ENCODE data around the gene NDST4. TPM values are rescaled to one million over a fixed set of nuclear protein-coding genes. Genes with fewer than 3 reads are reported as not detected.

Gene NDST4
- total RNA-seq, 3 donors from 2014 or later (not counting 1 experiment from before 2014, with no cell fraction given), result not detected

DNA sequence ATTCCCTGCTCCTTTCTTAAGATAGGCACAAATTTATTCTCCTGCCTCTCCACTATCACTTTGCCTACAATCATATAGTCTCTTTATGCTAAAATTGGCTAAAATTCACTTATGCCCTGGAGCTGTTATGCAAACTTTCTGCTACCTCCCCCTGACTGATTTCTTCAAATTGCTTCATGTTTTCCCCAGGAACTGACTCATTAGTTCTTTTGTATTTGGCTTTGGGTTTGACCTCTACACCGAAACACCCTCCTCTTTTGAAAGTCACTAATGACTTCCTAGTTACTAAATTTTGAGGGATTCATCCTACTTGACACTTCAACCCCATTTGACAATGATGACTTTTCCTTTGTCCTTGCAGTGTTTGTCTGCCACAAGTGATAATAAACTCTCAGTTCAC is 222.6 kb downstream of the NDST4 start:
- DNase-seq (no peak), ATAC-seq (no peak)
- Histone ChIP-seq H3K36me3 (ENCODE audit: control insufficient read depth, insufficient read depth, low read length) (no peaks in the 10 kb centered on the region), H3K4me1 (ENCODE audit: control insufficient read depth, insufficient read depth, low read length) (no peaks in the 10 kb centered on the region), H3K9me3 (ENCODE audit: control insufficient read depth, insufficient read depth, low read length) (no peaks in the 10 kb centered on the region), H3K27me3 (ENCODE audit: control insufficient read depth, insufficient read depth, low read length) (no peaks in the 10 kb centered on the region), H3K4me3 (ENCODE audit: low read length) (no peak overlapping the region), H3K27ac (ENCODE audit: low read length) (no peak overlapping the region)
- Mint-ChIP-seq H3K4me1 (no peaks in the 10 kb centered on the region), H3K4me3 (no peak overlapping the region), H3K27me3 (ENCODE audit: low read depth in 2 of 2) (no peaks in the 10 kb centered on the region), H3K36me3 (peaks cover 6% of the 10 kb centered on the region), H3K9me3 (peaks cover 14 to 18% of the 10 kb centered on the region in 2 donors), H3K27ac (no peak overlapping the region)
- TF ChIP-seq, protein P1, sequence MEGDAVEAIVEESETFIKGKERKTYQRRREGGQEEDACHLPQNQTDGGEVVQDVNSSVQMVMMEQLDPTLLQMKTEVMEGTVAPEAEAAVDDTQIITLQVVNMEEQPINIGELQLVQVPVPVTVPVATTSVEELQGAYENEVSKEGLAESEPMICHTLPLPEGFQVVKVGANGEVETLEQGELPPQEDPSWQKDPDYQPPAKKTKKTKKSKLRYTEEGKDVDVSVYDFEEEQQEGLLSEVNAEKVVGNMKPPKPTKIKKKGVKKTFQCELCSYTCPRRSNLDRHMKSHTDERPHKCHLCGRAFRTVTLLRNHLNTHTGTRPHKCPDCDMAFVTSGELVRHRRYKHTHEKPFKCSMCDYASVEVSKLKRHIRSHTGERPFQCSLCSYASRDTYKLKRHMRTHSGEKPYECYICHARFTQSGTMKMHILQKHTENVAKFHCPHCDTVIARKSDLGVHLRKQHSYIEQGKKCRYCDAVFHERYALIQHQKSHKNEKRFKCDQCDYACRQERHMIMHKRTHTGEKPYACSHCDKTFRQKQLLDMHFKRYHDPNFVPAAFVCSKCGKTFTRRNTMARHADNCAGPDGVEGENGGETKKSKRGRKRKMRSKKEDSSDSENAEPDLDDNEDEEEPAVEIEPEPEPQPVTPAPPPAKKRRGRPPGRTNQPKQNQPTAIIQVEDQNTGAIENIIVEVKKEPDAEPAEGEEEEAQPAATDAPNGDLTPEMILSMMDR (IDR thresholded peaks at IDR 0.05), result no peak
- intact Hi-C loops (cut with micrococcal nuclease), result no loop called here
- WGBS (ENCODE audit: insufficient coverage), result 63% methylated on average over 1 of the region's 1 CpG

DNA sequence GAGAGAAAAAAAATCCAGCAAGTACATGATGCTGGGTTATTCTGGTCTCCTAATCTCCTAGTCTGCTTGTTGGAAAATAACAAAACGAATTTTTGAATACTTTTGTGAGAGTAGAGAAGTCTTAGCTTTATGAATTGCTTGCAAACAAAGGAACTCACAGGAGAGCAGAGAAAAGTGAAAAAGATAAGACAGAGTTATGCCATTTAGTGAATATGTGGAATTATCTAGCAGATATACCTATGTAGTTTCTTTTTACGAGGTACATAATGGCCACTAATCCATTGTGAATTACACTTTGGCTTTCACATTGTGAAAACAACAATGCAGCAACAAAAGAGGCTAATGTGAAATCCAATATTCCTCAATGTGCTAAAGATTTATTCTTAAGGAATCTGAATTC is 226.7 kb downstream of the NDST4 start:
- H3K36me3 ChIP-seq (ENCODE audit: control insufficient read depth, insufficient read depth, low read length), result no peaks in the 10 kb centered on the region
- 47% methylated on average over 2 of the region's 2 CpGs for WGBS (ENCODE audit: insufficient coverage)
- H3K9me3 Mint-ChIP-seq, result peaks cover 8 to 14% of the 10 kb centered on the region in 2 donors
- H3K4me3 ChIP-seq (ENCODE audit: low read length), result no peak overlapping the region
- no peaks in the 10 kb centered on the region for H3K4me1 Mint-ChIP-seq
- no peak overlapping the region for H3K27ac Mint-ChIP-seq
- H3K27me3 ChIP-seq (ENCODE audit: control insufficient read depth, insufficient read depth, low read length), result no peaks in the 10 kb centered on the region
- intact Hi-C loops (cut with micrococcal nuclease), result no loop called here
- TF ChIP-seq, protein P1 (IDR thresholded peaks at IDR 0.05), result no peak
- no peak overlapping the region for H3K4me3 Mint-ChIP-seq
- no peaks in the 10 kb centered on the region for H3K4me1 ChIP-seq (ENCODE audit: control insufficient read depth, insufficient read depth, low read length)
- no peaks in the 10 kb centered on the region for H3K27me3 Mint-ChIP-seq (ENCODE audit: low read depth in 2 of 2)
- no peaks in the 10 kb centered on the region for H3K36me3 Mint-ChIP-seq
- H3K9me3 ChIP-seq (ENCODE audit: control insufficient read depth, insufficient read depth, low read length), result no peaks in the 10 kb centered on the region
- H3K27ac ChIP-seq (ENCODE audit: low read length), result no peak overlapping the region
- DNase-seq (no peak), ATAC-seq (no peak)

DNA sequence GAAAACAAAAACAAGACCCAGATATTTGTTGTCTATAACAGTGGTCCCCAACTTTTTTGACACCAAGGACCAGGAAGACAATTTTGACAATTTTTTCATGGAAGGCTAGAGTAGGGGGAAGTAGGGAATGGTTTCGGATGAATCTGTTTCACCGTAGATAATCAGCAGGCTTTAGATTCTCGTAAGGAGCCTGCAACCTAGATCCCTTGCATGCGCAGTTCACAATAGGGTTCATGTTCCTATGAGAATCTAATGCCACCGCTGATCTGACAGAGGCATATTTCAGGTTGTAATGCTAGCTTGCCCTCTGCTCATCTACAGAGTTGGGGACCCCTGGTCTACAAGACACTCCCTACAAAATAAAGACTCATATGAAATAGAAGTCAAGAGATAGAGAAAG is 229.8 kb downstream of the NDST4 start:
- ATAC-seq, result no peak
- no peaks in the 10 kb centered on the region for H3K9me3 ChIP-seq (ENCODE audit: control insufficient read depth, insufficient read depth, low read length)
- no peaks in the 10 kb centered on the region for H3K36me3 Mint-ChIP-seq
- H3K27ac Mint-ChIP-seq, result no peak overlapping the region
- H3K4me3 ChIP-seq (ENCODE audit: low read length), result no peak overlapping the region
- intact Hi-C loops (cut with micrococcal nuclease), result no loop called here
- no peak overlapping the region for H3K27ac ChIP-seq (ENCODE audit: low read length)
- no peaks in the 10 kb centered on the region for H3K4me1 ChIP-seq (ENCODE audit: control insufficient read depth, insufficient read depth, low read length)
- H3K4me3 Mint-ChIP-seq, result no peak overlapping the region
- no peak for DNase-seq
- H3K4me1 Mint-ChIP-seq, result no peaks in the 10 kb centered on the region
- peaks cover 8 to 10% of the 10 kb centered on the region in 2 donors for H3K9me3 Mint-ChIP-seq
- H3K27me3 Mint-ChIP-seq (ENCODE audit: low read depth in 2 of 2), result no peaks in the 10 kb centered on the region
- H3K36me3 ChIP-seq (ENCODE audit: control insufficient read depth, insufficient read depth, low read length), result no peaks in the 10 kb centered on the region
- TF ChIP-seq, protein P1 (IDR thresholded peaks at IDR 0.05), result no peak
- WGBS (ENCODE audit: insufficient coverage), result 93% methylated on average over 5 of the region's 5 CpGs
- H3K27me3 ChIP-seq (ENCODE audit: control insufficient read depth, insufficient read depth, low read length), result no peaks in the 10 kb centered on the region

DNA sequence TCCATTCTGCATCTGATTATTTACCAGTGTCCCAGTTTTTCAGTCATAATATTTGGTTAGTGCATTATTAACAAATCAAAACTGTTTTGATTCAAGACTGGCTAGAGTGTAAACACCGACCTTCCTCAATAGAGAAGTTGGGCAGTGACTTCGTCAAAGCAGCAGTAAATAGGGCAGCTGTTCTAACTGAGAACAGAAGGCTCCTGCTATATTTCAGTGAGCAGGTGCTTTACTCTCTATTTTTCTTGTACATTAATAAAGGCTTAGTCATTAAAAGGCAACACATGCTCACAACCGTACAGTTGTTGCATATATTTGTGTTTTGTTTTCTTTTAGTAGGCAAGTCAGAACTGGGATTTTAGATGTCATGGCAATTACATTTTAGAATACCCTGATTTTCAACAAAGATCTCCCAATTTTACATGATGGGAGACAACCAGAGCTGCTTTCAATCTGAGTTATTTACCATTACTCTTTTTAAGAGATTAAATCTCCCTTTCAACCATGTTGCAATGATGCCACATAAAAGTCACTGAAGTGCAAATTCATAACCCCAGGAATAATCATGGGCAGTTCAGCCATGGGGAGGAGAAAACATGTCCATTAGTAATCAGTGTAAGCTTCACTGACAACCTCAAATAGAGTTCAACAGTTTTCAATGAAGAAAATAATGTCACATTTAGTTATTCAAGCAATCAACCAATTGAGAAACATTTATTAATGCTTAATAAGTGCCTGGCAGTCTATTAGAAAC is 233.3 kb downstream of the NDST4 start:
- H3K9me3 Mint-ChIP-seq, result peaks cover 8 to 10% of the 10 kb centered on the region in 2 donors
- Histone ChIP-seq H3K36me3 (ENCODE audit: control insufficient read depth, insufficient read depth, low read length) (no peaks in the 10 kb centered on the region), H3K27ac (ENCODE audit: low read length) (no peak overlapping the region), H3K27me3 (ENCODE audit: control insufficient read depth, insufficient read depth, low read length) (no peaks in the 10 kb centered on the region), H3K4me1 (ENCODE audit: control insufficient read depth, insufficient read depth, low read length) (no peaks in the 10 kb centered on the region), H3K4me3 (ENCODE audit: low read length) (no peak overlapping the region), H3K9me3 (ENCODE audit: control insufficient read depth, insufficient read depth, low read length) (no peaks in the 10 kb centered on the region)
- DNase-seq (no peak), ATAC-seq (no peak)
- 65% methylated on average over 2 of the region's 3 CpGs for WGBS (ENCODE audit: insufficient coverage)
- no peak overlapping the region for H3K4me3 Mint-ChIP-seq
- intact Hi-C loops (cut with micrococcal nuclease), result no loop called here
- TF ChIP-seq, protein P1 (IDR thresholded peaks at IDR 0.05), result no peak
- no peaks in the 10 kb centered on the region for H3K4me1 Mint-ChIP-seq
- no peak overlapping the region for H3K27ac Mint-ChIP-seq
- no peaks in the 10 kb centered on the region for H3K36me3 Mint-ChIP-seq
- H3K27me3 Mint-ChIP-seq (ENCODE audit: low read depth in 2 of 2), result no peaks in the 10 kb centered on the region

Measured in natural killer cell (primary cell).